ENCODE measurements around the gene KRT80. TPM values are rescaled to one million over a fixed set of nuclear protein-coding genes. Genes with fewer than 3 reads are reported as not detected.
A peak's percentile ranks its signal among the peaks of the same experiment; 100 is the strongest.

The KRT80 gene
- total RNA-seq, 1 donor from 2014 or later, result not detected

- no peaks in the 10 kb centered on the region for H3K36me3 Mint-ChIP-seq (ENCODE audit: low read depth)
- intact Hi-C loops (cut with micrococcal nuclease), result no loop called here
- DNase-seq (ENCODE audit: low spot score), result no peak
- no peak overlapping the region for H3K27ac Mint-ChIP-seq
- no peaks in the 10 kb centered on the region for H3K9me3 Mint-ChIP-seq
- H3K4me1 Mint-ChIP-seq (ENCODE audit: low read depth), result no peaks in the 10 kb centered on the region
- H3K27me3 Mint-ChIP-seq (ENCODE audit: insufficient read depth), result peaks cover 11% of the 10 kb centered on the region
- no peak overlapping the region for H3K4me3 Mint-ChIP-seq
Measured at GRCh38 chr12:52197371-52198231, 5.8 kb upstream of the KRT80 start.

- intact Hi-C loops (cut with micrococcal nuclease), result no loop called here
- Mint-ChIP-seq H3K9me3 (no peaks in the 10 kb centered on the region), H3K4me3 (no peak overlapping the region), H3K36me3 (ENCODE audit: low read depth) (no peaks in the 10 kb centered on the region), H3K27ac (peak overlapping the region; percentile 10), H3K27me3 (ENCODE audit: insufficient read depth) (peaks cover 15% of the 10 kb centered on the region), H3K4me1 (ENCODE audit: low read depth) (no peaks in the 10 kb centered on the region)
- DNase-seq (ENCODE audit: low spot score), result no peak
Measured at GRCh38 chr12:52195065-52195730, 3.4 kb upstream of the KRT80 start.

- Mint-ChIP-seq H3K9me3 (no peaks in the 10 kb centered on the region), H3K27ac (no peak overlapping the region)
Measured at GRCh38 chr12:52193991-52194390, 2.2 kb upstream of the KRT80 start.

GRCh38 chr12:52193532-52193931 is 1.7 kb upstream of the KRT80 start:
- no peak for DNase-seq (ENCODE audit: low spot score)
- peaks cover 15% of the 10 kb centered on the region for H3K27me3 Mint-ChIP-seq (ENCODE audit: insufficient read depth)
- H3K9me3 Mint-ChIP-seq, result no peaks in the 10 kb centered on the region
- no peaks in the 10 kb centered on the region for H3K36me3 Mint-ChIP-seq (ENCODE audit: low read depth)
- intact Hi-C loops (cut with micrococcal nuclease), result no loop called here
- no peaks in the 10 kb centered on the region for H3K4me1 Mint-ChIP-seq (ENCODE audit: low read depth)
- H3K27ac Mint-ChIP-seq, result no peak overlapping the region
- no peak overlapping the region for H3K4me3 Mint-ChIP-seq

More at GRCh38 chr12:52193991-52194390, 2.2 kb upstream of the KRT80 start:
- peaks cover 15% of the 10 kb centered on the region for H3K27me3 Mint-ChIP-seq (ENCODE audit: insufficient read depth)
- H3K36me3 Mint-ChIP-seq (ENCODE audit: low read depth), result no peaks in the 10 kb centered on the region
- H3K4me1 Mint-ChIP-seq (ENCODE audit: low read depth), result no peaks in the 10 kb centered on the region
- no peak overlapping the region for H3K4me3 Mint-ChIP-seq
- no peak for DNase-seq (ENCODE audit: low spot score)
- intact Hi-C loops (cut with micrococcal nuclease), result no loop called here

DNA sequence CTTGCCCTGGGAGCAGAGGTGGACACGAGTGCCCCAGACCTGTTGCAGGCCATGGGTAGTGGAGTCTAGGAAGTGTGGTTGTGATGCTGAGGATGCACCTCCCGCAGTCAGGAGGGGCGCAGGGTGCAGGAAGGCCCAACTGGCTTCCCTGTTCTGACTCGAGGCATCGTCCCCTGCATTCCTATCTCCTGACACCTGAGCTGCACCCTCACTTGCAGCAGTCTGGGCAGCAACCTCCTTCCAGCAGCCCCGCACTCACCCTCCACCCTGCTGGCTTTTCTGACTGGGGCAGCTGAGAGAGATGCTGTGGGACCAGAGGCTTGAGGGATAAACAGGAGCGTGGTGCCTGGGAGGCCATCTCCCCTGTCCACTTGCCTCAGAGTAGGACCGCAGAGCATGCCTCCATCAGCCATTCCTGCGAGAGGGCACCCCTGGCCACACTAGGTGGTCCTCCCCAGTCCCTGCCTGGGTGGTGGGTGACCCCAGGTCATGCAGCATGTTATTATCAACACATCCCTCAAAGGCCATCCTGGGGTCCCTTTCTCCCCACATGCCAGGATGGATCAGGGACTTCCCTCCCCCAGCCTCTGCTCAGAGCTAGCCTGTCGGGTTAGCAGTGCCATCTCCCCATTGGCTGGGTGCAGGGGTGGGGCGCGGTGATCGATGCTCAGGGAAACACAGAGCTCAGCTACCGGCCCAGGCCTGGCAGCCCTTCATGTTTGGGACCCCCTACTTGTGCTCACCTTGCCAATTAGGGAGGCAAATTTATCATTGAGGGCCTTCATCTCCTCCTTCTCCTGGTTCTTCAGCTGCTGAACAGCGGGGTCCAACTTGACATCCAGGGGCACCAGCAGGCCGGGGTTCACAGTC is 719 bp downstream of the KRT80 start:
- no peak for DNase-seq (ENCODE audit: low spot score)
- H3K27me3 Mint-ChIP-seq (ENCODE audit: insufficient read depth), result peaks cover 13% of the 10 kb centered on the region
- intact Hi-C loops (cut with micrococcal nuclease), result no loop called here
- H3K27ac Mint-ChIP-seq, result no peak overlapping the region
- no peaks in the 10 kb centered on the region for H3K36me3 Mint-ChIP-seq (ENCODE audit: low read depth)
- no peak overlapping the region for H3K4me3 Mint-ChIP-seq
- H3K9me3 Mint-ChIP-seq, result no peaks in the 10 kb centered on the region
- H3K4me1 Mint-ChIP-seq (ENCODE audit: low read depth), result no peaks in the 10 kb centered on the region

- Mint-ChIP-seq H3K27ac (no peak overlapping the region), H3K36me3 (ENCODE audit: low read depth) (no peaks in the 10 kb centered on the region), H3K27me3 (ENCODE audit: insufficient read depth) (peaks cover 13% of the 10 kb centered on the region), H3K4me3 (no peak overlapping the region), H3K9me3 (no peaks in the 10 kb centered on the region), H3K4me1 (ENCODE audit: low read depth) (peaks cover 4% of the 10 kb centered on the region)
- intact Hi-C loops (cut with micrococcal nuclease), result no loop called here
- no peak for DNase-seq (ENCODE audit: low spot score)
Measured at GRCh38 chr12:52189376-52190174, 2.2 kb downstream of the KRT80 start.

DNA sequence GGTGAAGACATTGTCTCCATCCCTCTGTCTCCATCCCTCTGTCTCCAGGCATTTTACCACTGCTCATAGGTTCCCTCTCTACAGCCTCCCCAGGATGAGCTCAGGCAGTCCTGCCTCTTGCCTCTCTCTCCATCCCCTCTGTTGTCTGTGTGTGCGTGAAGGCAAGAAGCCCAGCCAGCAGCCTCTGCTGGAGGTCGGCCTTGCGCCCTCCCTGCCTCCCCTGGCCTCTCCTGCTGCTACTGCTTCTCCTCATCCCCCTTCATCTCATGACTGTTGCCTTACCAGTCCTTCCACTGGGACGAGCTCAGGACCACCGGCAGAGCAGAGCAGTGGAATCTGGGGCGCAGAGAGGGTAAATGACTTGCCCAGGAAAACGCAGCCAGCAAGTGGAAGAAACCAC is 3.2 kb downstream of the KRT80 start:
- Mint-ChIP-seq H3K36me3 (ENCODE audit: low read depth) (no peaks in the 10 kb centered on the region), H3K27me3 (ENCODE audit: insufficient read depth) (peaks cover 12% of the 10 kb centered on the region), H3K4me1 (ENCODE audit: low read depth) (peaks cover 6% of the 10 kb centered on the region), H3K4me3 (no peak overlapping the region), H3K27ac (no peak overlapping the region), H3K9me3 (no peaks in the 10 kb centered on the region)
- no peak for DNase-seq (ENCODE audit: low spot score)
- intact Hi-C loops (cut with micrococcal nuclease), result no loop called here

DNA sequence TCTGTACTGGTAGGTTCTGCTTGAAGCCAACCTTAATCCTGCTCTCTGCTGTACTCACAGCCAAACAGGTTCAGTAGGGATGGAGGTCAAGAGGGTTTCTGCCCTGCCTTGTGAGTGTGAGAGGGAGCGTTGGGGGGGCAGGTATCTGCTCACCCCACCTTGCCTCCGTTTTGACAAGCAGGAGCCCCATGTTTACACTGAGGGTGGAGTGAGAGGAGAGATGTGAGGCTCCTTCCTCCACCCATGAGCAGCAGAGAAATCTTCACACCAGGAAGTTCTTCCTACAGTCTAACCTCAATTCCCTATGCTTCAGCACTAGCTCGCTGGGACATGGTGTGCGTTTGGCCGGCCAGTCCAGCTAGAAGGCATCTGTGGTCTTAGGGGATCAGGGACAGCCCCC is 4.2 kb downstream of the KRT80 start:
- Mint-ChIP-seq H3K4me3 (no peak overlapping the region), H3K27ac (no peak overlapping the region), H3K36me3 (ENCODE audit: low read depth) (no peaks in the 10 kb centered on the region), H3K27me3 (ENCODE audit: insufficient read depth) (peaks cover 7% of the 10 kb centered on the region), H3K9me3 (no peaks in the 10 kb centered on the region), H3K4me1 (ENCODE audit: low read depth) (peaks cover 6% of the 10 kb centered on the region)
- no peak for DNase-seq (ENCODE audit: low spot score)
- intact Hi-C loops (cut with micrococcal nuclease), result no loop called here

DNA sequence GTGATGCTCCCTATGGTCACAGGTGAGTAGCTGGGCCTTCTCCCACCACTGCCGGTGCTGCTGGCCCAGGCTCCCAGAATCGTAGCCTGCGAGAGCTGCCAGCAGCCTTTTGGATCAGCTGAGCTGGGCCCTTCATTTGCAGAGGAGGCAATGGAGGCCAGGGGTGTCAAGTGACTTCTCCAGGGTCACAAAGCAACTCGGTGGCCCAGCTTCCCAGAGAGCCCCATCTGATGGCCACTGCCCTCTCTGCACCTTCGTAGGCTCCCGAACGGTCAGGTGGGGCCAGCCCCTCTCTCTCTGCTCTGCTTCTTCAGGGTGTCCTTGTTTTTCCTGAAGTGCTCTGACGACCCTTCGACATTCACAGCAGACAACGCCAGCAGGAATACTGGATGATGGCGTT is 4.6 kb downstream of the KRT80 start:
- no peak overlapping the region for H3K4me3 Mint-ChIP-seq
- H3K36me3 Mint-ChIP-seq (ENCODE audit: low read depth), result no peaks in the 10 kb centered on the region
- intact Hi-C loops (cut with micrococcal nuclease), result no loop called here
- DNase-seq (ENCODE audit: low spot score), result no peak
- H3K4me1 Mint-ChIP-seq (ENCODE audit: low read depth), result peaks cover 6% of the 10 kb centered on the region
- H3K27me3 Mint-ChIP-seq (ENCODE audit: insufficient read depth), result peaks cover 5% of the 10 kb centered on the region
- H3K27ac Mint-ChIP-seq, result no peak overlapping the region
- no peaks in the 10 kb centered on the region for H3K9me3 Mint-ChIP-seq

GRCh38 chr12:52186118-52186840 is 5.5 kb downstream of the KRT80 start:
- no peak overlapping the region for H3K27ac Mint-ChIP-seq
- H3K4me1 Mint-ChIP-seq (ENCODE audit: low read depth), result peaks cover 6% of the 10 kb centered on the region
- peaks cover 8% of the 10 kb centered on the region for H3K27me3 Mint-ChIP-seq (ENCODE audit: insufficient read depth)
- H3K4me3 Mint-ChIP-seq, result no peak overlapping the region
- intact Hi-C loops (cut with micrococcal nuclease), result no loop called here
- H3K9me3 Mint-ChIP-seq, result no peaks in the 10 kb centered on the region
- H3K36me3 Mint-ChIP-seq (ENCODE audit: low read depth), result no peaks in the 10 kb centered on the region
- DNase-seq (ENCODE audit: low spot score), result no peak

GRCh38 chr12:52185400-52185967 is 6.3 kb downstream of the KRT80 start:
- no peak for DNase-seq (ENCODE audit: low spot score)
- peaks cover 6% of the 10 kb centered on the region for H3K4me1 Mint-ChIP-seq (ENCODE audit: low read depth)
- H3K27me3 Mint-ChIP-seq (ENCODE audit: insufficient read depth), result peaks cover 9% of the 10 kb centered on the region
- intact Hi-C loops (cut with micrococcal nuclease), result no loop called here
- H3K27ac Mint-ChIP-seq, result no peak overlapping the region
- H3K36me3 Mint-ChIP-seq (ENCODE audit: low read depth), result no peaks in the 10 kb centered on the region
- H3K9me3 Mint-ChIP-seq, result no peaks in the 10 kb centered on the region
- H3K4me3 Mint-ChIP-seq, result no peak overlapping the region
